Stimulated activated CD4-positive, alpha-beta T cell treated with anti-CD3 and anti-CD28 coated beads, Interleukin-15, amount 100 ng/mL, for 1 hour (primary cell): ENCODE results near the gene UHRF1.
"Not testable (repeated sequence)": the region's sequence is repeated elsewhere in the genome, so short reads cannot be mapped to it uniquely, and the experiment has no call there.

Source experiments
- DNase-seq, 2 donors: peaks; one replicate each; pipeline ENCODE4 v3.0.0-alpha.2; 2020; ENCODE audit warnings: low read depth in 1 of 2, low spot score in 1 of 2

The UHRF1 gene

DNA sequence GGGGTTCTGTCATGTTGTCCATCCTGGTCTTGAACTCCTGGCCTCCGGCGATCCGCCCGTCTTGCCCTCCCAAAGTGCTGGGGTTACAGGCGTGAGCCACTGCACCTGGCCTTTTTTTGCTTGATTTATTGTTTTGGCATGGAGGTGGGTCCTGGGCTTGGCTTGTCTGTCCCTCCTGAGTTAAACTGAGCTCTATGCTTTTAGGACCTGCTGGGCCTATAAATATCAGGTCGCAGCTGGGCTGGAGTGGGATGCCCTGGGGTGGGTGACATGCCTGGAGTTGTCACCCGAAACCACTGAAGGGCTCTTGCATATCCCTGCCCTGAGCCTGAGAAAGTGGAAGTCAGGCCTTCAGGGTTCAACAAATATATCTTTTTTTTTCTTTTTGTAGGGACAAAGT is 12.2 kb upstream of the UHRF1 start:
- no peak for DNase-seq

DNA sequence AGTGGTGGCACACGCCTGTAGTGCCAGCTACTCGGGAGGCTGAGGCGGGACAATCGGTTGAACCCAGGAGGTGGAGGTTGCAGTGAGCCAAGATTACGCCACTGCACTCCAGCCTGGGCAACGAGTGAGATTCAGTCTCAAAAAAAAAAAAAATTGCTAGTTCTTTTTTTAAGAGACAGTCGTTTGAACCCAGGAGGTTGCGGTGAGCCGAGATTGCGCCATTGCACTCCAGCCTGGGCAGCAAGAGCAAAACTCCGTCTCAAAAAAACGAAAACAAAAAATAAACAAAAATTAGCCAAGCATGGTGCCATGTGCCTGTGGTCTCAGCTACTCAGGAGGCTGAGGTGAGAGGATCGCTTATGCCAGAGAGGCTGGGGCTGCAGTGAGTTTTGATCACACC is 8.4 kb upstream of the UHRF1 start:
- DNase-seq, result not testable (repeated sequence)

GRCh38 chr19:4902796-4903195 is 6.5 kb upstream of the UHRF1 start, which contains the start of gene ARRDC5:
Gene ARRDC5, minus strand, starts transcription at chr19:4902896. Its CDS starts 71 bp downstream, at chr19:4902825.
- no peak for DNase-seq

- no peak for DNase-seq
Measured at GRCh38 chr19:4904481-4904880, 4.8 kb upstream of the UHRF1 start.

- no peak for DNase-seq
Measured at GRCh38 chr19:4906963-4907362, 2.3 kb upstream of the UHRF1 start.

DNA sequence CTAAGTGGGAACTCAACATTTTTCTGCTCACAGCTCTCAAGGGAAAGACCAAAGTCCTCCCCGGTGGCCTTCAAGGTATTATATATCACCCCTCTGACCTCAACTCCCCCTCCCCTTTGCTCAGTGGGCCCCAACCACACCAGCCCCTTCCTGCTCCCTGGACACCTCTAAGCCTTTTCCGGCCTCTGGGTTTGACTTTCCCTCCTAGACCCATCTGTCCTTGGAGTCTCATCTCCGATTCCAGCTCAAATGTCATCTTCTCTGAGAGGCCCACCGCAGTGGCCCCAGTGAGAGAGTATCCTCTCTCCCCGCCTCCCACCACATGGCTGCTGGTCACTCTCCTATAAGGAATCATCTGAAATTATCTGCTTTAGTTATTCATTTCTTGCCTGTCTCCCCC is 941 bp upstream of the UHRF1 start:
- no peak for DNase-seq

- no peak for DNase-seq
Measured at GRCh38 chr19:4908781-4909155, 533 bp upstream of the UHRF1 start.

DNA sequence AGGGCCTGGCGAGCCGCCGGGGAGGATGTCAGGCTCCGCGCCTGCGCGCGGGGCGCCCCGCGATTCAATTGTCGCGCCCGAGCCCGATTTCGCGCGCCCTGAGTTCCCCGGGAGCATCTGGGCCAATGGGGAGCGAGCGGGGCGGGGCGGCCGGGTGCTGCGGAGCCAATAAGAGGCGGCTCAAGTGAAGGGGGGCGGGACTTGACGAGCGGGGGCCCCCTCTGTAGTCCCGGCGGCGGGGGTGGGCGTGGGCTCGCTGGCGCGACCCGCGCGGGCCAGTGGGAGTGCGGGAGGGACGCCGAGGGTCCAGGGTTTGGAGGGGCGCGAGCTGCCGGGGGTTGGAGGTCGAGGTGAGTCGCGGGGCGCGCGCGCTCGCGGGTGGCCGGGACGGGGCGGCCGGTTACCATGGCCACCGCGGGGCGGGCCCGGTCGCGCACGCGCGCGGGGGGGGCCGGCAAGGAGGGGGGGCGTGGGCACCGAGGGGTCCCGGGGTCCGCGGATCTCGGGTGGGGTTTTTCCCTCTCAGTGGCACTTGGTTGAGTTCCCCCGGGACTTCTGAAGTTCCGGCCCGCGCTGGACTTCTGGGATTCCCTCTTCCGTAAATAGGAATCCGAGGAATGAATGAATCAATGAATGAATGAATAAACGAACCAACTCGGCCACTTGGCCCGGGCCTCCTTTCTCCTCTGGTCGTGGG is 744 bp downstream of the UHRF1 start:
- peak; percentile 85 to 91 for DNase-seq

DNA sequence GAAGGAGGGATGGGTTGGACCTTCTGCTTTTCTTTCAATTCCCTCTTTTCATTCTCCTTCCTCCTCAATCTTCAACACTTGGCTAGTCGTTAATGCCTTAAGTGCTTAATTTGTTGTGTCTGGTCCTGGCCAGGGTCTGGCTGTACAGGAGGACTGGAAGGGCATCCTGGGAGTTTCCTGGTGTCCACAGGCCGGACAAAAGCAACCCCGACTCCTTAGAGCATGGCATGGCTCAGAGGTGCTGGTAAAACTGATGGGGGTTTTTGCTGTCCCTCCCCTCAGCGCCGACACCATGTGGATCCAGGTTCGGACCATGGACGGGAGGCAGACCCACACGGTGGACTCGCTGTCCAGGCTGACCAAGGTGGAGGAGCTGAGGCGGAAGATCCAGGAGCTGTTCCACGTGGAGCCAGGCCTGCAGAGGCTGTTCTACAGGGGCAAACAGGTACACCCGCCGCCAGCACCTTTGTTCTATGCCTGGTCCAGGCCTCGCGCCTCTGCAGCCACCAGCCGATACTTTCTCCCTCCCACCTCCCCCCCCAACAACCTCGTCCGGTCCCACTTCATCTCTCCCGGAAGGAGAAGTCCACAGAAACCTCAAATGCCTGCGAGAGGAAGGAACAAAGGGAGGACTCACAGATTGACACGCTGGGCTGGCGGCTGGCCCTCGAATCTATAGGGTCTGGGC is 1.4 kb downstream of the UHRF1 start:
- DNase-seq, result no peak

DNA sequence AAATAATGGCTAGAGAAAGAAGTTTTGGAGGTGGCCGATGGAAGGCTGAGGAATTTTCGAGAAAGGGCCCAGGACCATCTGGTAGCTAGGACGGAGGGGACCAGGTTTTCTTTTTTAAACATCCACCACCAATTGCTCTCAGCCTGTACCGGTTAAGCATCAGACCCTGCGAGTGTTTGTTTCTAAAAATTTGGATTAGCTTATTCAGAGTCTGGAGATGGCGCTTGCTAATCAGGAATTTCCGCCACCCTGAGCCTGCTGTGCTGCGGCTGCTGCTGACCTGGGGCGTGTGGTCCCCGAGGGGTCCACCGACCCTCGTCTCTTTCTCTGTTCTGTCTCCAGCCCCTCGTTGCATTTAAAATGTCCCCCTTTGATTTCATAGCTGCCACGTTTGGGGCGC is 2.0 kb downstream of the UHRF1 start:
- no peak for DNase-seq

DNA sequence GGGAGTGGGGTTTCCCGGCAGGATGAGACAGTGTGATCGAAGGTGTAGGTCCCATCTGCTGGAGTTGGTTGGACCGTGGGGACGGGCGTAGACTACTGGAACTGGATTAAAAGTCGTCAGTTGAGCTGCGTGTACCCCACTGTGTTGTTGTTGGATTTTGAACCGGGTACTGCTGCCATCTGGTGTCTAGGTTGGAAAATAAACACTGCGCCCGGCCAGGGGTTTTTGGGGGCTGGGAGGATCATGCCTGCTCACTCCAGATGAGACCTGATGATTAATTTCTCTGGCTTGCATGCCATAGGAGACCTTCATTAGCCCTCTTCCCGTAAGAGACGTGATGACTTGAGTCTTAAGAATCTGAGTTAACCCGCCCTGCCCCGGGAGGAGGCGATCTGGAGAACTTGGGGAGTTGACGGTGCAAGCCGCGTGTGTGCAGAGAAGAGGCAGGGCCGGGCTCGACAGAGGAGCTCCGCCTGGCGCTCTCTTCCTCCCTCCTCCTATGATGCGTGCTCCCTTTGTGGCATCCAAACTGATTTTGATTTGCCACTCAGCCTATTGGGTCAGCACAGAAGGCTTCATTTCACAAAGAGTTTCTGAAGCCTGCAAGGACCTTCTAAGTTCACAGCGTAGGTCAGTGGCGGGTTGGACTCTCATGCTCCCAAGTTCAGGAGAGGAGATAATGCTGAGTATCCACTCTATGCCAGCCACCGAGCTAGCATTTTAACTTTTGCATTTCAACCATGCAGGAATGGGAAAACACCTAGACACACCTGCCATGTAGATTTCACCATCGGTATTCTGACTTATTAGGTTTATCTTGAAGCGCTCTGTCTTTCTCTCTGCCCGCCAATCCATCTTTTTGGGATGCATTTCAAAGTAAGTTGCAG is 2.7 kb downstream of the UHRF1 start:
- peak; percentile 50 to 55 for DNase-seq

DNA sequence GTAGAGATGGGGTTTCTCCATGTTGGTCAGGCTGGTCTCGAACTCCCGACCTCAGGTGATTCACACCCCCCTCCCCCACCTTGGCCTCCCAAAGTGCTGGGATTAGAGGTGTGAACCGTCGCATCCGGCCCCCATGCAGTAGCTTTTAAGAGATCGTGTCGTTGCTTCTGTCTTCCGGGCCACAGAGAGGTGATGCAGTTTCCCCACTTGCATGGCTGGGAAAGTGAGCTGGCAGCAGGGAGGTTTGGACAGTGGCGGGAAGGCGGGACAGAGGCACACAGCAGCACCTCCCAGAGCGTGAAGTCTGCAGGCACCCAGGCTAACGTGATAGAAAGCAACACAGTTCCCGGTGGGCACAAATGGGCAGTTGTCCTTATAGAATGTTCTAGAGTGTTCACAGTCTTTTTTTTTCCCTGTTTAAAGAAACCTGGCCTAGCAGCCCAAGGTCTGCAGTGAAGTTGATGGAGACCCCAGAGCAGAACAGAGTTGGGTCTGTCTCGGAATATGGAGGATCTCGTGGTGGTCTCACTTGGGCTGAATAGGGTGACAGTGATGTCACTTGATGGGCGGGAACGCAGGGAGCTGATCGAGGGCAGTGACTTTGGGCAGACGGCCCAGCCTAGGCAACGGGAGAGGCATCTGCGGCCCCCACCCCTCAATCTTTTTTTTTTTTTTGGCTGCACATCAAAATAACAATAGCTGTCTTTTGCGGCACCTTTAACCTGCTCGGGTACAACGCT is 4.9 kb downstream of the UHRF1 start:
- DNase-seq, result no peak

DNA sequence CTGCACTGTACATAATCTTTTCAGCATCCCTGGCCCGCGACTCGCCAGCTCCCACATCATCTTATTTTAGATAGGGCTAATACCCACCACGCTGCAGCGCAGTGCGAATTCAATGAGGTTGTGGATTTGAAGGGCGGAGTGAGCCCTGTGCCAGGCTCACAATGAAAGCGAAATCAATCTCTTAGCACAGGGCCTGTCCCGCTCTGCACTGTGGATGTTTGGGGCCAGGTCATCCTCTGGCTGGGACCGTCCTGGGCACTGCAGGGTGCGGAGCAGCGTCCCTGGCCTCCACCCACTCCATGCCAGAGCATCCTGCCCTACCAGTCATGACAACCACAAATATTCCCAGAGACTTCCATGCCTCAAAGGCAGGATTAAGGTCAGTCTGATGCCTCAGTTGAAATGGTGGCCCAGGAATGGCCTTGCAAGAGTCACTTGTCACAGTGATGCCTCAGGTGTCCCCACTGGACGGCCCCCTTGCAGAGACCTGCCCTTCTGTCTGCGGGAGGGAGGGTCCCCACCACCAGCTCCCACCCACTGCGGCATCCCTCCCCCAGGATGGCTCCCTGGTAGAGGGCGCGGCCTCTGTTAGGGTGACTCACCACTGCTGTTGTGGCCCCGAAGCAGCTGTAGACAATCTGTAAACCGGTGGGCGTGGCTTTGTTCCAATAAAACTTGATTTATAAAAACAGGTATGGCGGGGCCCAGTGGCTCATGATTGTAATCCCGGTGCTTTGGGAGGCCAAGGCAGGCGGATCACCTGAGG is 5.6 kb downstream of the UHRF1 start:
- peak; percentile 44 to 50 for DNase-seq

- DNase-seq, result no peak
Measured at GRCh38 chr19:4916292-4917082, 7.2 kb downstream of the UHRF1 start.

DNA sequence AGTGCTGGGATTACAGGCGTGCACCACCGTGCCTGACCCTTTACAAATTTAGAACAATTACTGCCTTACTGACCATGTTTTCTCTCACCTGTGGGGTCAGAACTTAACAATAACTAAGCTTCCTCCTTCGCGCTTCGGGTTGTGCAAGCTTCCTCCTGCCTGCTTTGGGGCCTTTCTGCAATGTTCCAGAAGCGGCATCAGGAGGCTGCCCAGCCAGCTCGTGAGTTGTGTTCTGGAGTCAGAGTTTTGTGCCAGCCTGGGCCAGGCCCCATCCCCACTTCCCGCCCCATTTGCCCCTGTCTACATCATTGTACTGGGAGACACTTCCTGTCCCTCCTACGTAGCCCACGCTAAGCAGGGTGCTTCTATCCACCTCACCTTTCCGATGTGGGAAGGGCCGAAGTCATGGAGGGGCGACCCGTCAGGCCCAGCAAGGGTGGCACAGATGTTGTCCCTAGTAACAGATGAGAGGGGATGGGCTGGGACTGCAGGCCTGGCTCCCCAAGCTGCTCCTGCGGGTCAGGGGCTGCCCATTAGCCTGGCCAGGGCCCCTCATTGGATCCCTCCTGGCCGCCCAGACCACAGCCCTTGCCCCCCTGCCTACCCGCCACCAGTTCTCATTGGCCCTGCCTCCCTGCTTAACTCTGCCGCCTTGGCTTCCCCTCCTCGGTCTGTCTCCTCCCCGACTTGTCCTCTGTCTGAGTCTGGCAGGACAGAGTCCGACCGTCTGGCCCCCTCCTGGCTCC is 13.4 kb downstream of the UHRF1 start:
- DNase-seq, result no peak

DNA sequence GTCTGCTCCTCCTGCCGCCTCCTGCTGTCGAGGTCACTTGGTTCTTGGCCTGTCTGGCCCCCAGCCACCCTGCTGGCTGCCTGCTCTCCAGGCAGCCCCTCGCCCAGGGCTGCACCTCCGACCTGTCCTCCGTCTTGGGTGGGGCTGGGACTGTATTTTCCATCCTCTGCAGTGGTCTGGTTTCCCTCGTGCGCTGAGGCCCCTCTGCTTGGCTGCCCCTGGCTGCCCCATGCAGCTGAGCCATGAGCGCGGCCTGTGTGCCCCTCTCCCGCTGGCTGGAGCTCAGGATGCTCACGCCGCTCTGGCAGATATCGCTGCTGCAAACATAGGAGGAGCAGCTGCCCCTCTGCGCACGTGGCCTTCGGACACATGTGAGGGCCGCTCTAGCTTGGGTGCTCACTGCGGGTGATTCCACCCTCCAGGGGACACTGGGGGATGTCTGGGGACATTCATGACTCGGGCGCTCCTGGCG is 14.0 kb downstream of the UHRF1 start:
- DNase-seq, result no peak

GRCh38 chr19:4929186-4929585 is 19.9 kb downstream of the UHRF1 start:
- DNase-seq, result no peak

DNA sequence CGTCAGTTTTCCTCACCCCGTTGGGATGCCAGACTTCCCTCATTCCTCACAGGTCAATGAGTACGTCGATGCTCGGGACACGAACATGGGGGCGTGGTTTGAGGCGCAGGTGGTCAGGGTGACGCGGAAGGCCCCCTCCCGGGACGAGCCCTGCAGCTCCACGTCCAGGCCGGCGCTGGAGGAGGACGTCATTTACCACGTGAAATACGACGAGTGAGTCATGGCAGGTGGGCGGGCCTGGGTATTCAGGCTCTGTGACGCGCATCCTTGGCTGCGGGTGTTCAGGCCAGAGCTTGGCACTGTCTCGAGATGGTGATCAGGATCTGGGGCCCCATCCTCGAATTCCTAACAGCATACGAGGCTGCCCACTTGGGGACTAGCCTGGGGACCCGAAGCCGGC is 21.4 kb downstream of the UHRF1 start:
- no peak for DNase-seq

- DNase-seq, result no peak
Measured at GRCh38 chr19:4932711-4933110, 23.4 kb downstream of the UHRF1 start.
